Panc1 (cell line): Measurements from ENCODE around the gene DTNB.

Experiments
- POLR2AphosphoS5 ChIP-seq: IDR thresholded peaks from 2 replicates; pipeline ENCODE4 v1.6.1; 2012; ENCODE audit warnings: mild to moderate bottlenecking, low read depth, low read length, moderate library complexity
- TF ChIP-seq, protein P1 (sequence below): fragments of 450-650 bp; IDR thresholded peaks from 2 replicates; pipeline ENCODE4 v1.5.1; 2017; ENCODE audit warnings: mild to moderate bottlenecking

DNA sequence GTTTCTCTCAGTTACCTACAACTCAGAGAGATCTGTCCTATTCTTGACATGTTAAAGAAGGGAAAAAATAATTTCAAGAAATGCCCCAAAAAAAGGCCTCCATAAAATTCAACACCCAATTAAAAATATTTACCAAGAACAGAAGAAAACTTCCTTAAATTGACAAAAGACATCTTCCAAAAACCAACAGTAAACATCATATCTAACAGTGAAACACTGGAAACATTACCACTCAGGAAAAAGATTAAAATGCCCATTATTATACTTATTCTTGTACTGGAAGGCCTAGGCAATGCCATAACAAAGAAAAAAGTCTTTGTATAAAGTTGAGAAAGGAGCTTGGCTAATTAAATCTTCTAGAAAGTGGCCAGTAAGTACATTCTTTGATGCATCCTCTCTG is 7.2 kb downstream of the DTNB start:
- TF ChIP-seq, protein P1, sequence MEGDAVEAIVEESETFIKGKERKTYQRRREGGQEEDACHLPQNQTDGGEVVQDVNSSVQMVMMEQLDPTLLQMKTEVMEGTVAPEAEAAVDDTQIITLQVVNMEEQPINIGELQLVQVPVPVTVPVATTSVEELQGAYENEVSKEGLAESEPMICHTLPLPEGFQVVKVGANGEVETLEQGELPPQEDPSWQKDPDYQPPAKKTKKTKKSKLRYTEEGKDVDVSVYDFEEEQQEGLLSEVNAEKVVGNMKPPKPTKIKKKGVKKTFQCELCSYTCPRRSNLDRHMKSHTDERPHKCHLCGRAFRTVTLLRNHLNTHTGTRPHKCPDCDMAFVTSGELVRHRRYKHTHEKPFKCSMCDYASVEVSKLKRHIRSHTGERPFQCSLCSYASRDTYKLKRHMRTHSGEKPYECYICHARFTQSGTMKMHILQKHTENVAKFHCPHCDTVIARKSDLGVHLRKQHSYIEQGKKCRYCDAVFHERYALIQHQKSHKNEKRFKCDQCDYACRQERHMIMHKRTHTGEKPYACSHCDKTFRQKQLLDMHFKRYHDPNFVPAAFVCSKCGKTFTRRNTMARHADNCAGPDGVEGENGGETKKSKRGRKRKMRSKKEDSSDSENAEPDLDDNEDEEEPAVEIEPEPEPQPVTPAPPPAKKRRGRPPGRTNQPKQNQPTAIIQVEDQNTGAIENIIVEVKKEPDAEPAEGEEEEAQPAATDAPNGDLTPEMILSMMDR: no peak
- TF ChIP-seq POLR2AphosphoS5: no peak
